Measurements from ENCODE around the gene ITGA11.
A peak's percentile ranks its signal among the peaks of the same experiment; 100 is the strongest.
"Not testable (repeated sequence)": the region's sequence is repeated elsewhere in the genome, so short reads cannot be mapped to it uniquely, and the experiment has no call there.

Gene ITGA11

GRCh38 chr15:68425428-68426060 is 6.4 kb downstream of the ITGA11 start:
- H3K27ac Mint-ChIP-seq, result no peak overlapping the region
- peaks cover 40% of the 10 kb centered on the region for H3K27me3 Mint-ChIP-seq
- no peaks in the 10 kb centered on the region for H3K9me3 Mint-ChIP-seq
- no peak overlapping the region for H3K4me3 Mint-ChIP-seq
- no peaks in the 10 kb centered on the region for H3K36me3 Mint-ChIP-seq (ENCODE audit: low read depth)
- peaks cover 10% of the 10 kb centered on the region for H3K4me1 Mint-ChIP-seq (ENCODE audit: low read depth)
- intact Hi-C loops (cut with micrococcal nuclease), result no loop called here

GRCh38 chr15:68424754-68425390 is 7.1 kb downstream of the ITGA11 start:
- no peaks in the 10 kb centered on the region for H3K9me3 Mint-ChIP-seq
- no peak overlapping the region for H3K27ac Mint-ChIP-seq
- no peak overlapping the region for H3K4me3 Mint-ChIP-seq
- intact Hi-C loops (cut with micrococcal nuclease), result no loop called here
- no peaks in the 10 kb centered on the region for H3K36me3 Mint-ChIP-seq (ENCODE audit: low read depth)
- H3K4me1 Mint-ChIP-seq (ENCODE audit: low read depth), result peaks cover 11% of the 10 kb centered on the region
- peaks cover 34% of the 10 kb centered on the region for H3K27me3 Mint-ChIP-seq

DNA sequence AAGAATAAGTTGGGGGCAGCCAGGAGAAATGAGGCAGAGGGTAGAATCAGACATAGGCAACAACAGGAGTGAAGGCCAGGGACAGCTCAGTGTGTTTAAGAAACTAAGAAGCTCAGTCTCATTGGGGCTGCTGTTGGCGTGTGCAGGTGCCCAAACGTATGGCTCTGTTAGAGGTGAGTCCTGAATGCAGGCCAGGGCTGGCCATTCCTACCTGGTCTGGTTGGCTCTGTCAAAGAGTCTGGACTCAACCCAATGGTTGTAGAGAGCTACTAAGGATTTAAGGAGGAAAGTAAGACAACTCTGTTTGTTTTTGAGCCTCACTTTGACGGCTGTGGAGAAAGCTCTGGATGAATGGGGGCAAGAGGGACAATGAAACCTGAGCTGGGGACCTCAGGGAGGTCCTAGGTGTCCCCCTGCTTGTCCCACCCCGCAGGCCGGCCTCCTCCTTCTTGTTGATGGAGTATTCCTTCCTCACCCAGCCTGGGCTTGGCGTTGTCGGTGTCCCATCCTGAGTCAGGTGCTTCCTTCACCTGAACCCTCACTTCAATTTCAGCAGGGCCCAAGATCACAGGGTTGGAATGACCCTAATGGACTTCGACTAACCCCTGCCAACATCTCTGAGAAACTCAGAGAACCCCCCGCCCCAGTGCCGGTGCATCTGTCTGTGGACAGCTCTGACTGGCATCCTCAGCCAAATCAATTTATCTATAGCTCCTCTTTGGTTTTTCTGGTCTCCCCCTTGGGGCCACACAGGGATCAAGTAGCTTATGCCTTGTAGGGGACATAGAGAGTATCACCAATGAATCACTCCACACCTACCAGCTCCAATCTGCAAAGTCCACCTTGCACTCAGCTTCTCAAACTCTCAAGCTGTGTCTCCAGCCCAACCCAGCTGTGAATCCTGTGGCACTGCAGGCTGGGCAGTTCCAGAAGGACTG is 8.3 kb downstream of the ITGA11 start:
- intact Hi-C loops (cut with micrococcal nuclease), result no loop called here
- Mint-ChIP-seq H3K4me3 (no peak overlapping the region), H3K4me1 (ENCODE audit: low read depth) (peaks cover 16% of the 10 kb centered on the region), H3K27me3 (peaks cover 22% of the 10 kb centered on the region), H3K27ac (no peak overlapping the region), H3K36me3 (ENCODE audit: low read depth) (no peaks in the 10 kb centered on the region), H3K9me3 (no peaks in the 10 kb centered on the region)

- H3K4me3 Mint-ChIP-seq; H3K36me3 Mint-ChIP-seq (ENCODE audit: low read depth); intact Hi-C loops (cut with micrococcal nuclease); H3K27ac Mint-ChIP-seq; H3K9me3 Mint-ChIP-seq: not testable (repeated sequence)
- Mint-ChIP-seq H3K4me1 (ENCODE audit: low read depth) (peaks cover 18% of the 10 kb centered on the region), H3K27me3 (peaks cover 13% of the 10 kb centered on the region)
These were observed 9.4 kb downstream of the ITGA11 start for GRCh38 chr15:68422403-68423145.

DNA sequence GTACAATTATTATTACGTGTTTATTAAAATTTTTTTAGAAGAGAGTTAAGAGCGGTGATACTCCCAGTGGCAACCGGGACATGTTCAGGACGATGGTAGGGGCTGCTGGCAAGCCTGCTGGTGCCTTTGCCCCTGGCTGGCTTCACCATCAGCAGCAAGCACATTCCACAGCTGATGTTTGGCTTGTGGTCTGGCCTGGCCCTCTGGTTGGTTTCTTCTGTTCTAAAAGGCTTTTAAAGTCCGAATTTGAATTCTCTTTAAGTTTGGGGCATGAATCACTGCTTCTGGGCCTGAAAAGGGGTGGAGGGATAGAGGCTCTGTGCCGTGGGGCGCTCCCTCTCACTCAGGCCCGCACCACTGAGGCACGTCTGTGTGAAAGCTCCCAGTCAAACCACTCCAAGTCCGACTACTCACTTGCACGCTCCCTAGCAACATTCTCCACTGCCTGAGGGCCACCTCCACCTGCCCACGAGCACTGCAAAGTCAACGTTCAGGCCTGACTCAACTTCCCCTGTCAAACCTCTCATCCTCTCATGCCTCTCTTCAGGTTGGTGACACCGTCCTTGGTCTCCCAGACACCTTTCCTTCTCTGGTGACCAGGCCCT is 10.1 kb downstream of the ITGA11 start:
- Mint-ChIP-seq H3K36me3 (ENCODE audit: low read depth) (no peaks in the 10 kb centered on the region), H3K9me3 (no peaks in the 10 kb centered on the region), H3K4me1 (ENCODE audit: low read depth) (peaks cover 18% of the 10 kb centered on the region), H3K4me3 (no peak overlapping the region), H3K27ac (no peak overlapping the region), H3K27me3 (peaks cover 10% of the 10 kb centered on the region)
- intact Hi-C loops (cut with micrococcal nuclease), result no loop called here

DNA sequence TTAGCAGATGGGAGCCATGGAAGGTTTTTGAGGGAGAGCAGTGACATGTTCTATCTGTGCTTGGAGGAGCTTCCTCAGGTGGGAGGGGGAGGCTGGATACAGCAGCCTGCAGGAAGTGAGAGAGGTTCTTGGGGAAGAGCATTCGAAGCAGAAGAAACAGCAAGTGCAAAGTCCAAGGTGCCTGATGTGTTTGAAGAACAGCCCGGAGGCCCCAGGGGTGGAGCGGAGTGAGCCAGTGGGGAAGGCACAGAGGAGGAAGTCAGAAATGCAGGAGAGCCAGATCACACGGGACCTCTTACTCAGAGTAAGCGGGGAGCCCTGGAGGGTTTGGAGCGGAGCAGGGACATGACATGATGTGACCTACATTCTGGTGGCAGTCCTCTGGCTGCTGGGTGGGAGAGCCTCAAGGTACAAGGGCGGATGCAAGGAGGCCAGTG is 10.8 kb downstream of the ITGA11 start:
- intact Hi-C loops (cut with micrococcal nuclease), result no loop called here
- H3K27ac Mint-ChIP-seq, result peak overlapping the region; percentile 7
- no peaks in the 10 kb centered on the region for H3K36me3 Mint-ChIP-seq (ENCODE audit: low read depth)
- no peaks in the 10 kb centered on the region for H3K9me3 Mint-ChIP-seq
- no peak overlapping the region for H3K4me3 Mint-ChIP-seq
- peaks cover 10% of the 10 kb centered on the region for H3K27me3 Mint-ChIP-seq
- H3K4me1 Mint-ChIP-seq (ENCODE audit: low read depth), result peaks cover 18% of the 10 kb centered on the region

GRCh38 chr15:68420186-68420684 is 11.7 kb downstream of the ITGA11 start:
- no peaks in the 10 kb centered on the region for H3K9me3 Mint-ChIP-seq
- no peaks in the 10 kb centered on the region for H3K36me3 Mint-ChIP-seq (ENCODE audit: low read depth)
- H3K4me3 Mint-ChIP-seq, result no peak overlapping the region
- peaks cover 10% of the 10 kb centered on the region for H3K27me3 Mint-ChIP-seq
- H3K4me1 Mint-ChIP-seq (ENCODE audit: low read depth), result peaks cover 18% of the 10 kb centered on the region
- H3K27ac Mint-ChIP-seq, result no peak overlapping the region
- intact Hi-C loops (cut with micrococcal nuclease), result no loop called here

GRCh38 chr15:68419301-68420175 is 12.4 kb downstream of the ITGA11 start:
- H3K27ac Mint-ChIP-seq, result no peak overlapping the region
- intact Hi-C loops (cut with micrococcal nuclease), result no loop called here
- peaks cover 10% of the 10 kb centered on the region for H3K27me3 Mint-ChIP-seq
- peaks cover 18% of the 10 kb centered on the region for H3K4me1 Mint-ChIP-seq (ENCODE audit: low read depth)
- H3K4me3 Mint-ChIP-seq, result no peak overlapping the region
- H3K9me3 Mint-ChIP-seq, result no peaks in the 10 kb centered on the region
- H3K36me3 Mint-ChIP-seq (ENCODE audit: low read depth), result no peaks in the 10 kb centered on the region

DNA sequence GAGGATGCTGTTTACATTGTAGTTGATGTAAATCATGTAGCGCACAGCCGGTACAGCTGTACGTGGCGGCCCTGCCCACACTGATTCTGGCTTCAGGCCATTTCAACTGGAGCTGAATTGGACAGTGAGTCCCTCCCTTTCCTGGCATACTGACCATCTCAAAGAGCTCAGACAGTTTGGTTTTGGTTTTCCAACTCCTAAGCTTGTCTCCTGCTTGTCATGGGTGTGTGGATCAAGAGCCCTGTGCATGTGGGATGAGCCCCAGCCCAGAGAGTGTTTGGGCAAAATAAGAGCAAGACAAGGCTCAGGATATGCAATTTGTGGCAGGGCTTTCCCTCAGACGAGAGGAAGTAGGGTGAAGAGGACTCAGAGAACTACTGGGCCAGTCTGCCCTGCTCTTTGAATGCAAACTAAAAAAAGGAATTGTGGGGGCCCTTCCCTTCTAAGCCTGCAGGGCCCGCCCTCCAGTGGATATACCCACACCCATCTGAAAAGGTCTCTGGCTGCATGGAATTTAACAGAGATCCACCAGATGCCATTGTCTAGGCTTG is 13.3 kb downstream of the ITGA11 start:
- Mint-ChIP-seq H3K36me3 (ENCODE audit: low read depth) (no peaks in the 10 kb centered on the region), H3K9me3 (no peaks in the 10 kb centered on the region), H3K4me3 (no peak overlapping the region), H3K27me3 (peaks cover 8% of the 10 kb centered on the region), H3K4me1 (ENCODE audit: low read depth) (peaks cover 18% of the 10 kb centered on the region), H3K27ac (no peak overlapping the region)
- intact Hi-C loops (cut with micrococcal nuclease), result no loop called here

DNA sequence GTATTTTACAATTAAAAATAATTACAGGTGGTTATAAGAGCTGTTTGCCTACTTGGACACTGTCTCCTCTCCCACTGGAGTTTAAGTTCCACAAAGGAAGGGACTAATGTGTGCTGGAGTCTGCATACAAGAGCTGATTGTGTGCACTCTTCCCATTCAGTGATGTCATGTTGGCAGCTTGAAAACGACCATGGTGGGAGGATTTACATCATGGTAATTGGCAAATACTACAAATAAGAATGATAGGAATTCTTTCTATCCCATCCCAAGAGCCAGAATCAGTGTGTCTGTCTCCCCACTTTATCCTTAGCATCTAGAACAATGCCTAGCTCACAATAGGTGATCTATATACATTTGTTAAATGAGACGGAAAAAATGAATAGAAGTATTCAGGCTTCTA is 14.1 kb downstream of the ITGA11 start:
- peaks cover 8% of the 10 kb centered on the region for H3K27me3 Mint-ChIP-seq
- no peak overlapping the region for H3K4me3 Mint-ChIP-seq
- H3K9me3 Mint-ChIP-seq, result no peaks in the 10 kb centered on the region
- intact Hi-C loops (cut with micrococcal nuclease), result no loop called here
- no peaks in the 10 kb centered on the region for H3K36me3 Mint-ChIP-seq (ENCODE audit: low read depth)
- H3K27ac Mint-ChIP-seq, result no peak overlapping the region
- peaks cover 18% of the 10 kb centered on the region for H3K4me1 Mint-ChIP-seq (ENCODE audit: low read depth)

DNA sequence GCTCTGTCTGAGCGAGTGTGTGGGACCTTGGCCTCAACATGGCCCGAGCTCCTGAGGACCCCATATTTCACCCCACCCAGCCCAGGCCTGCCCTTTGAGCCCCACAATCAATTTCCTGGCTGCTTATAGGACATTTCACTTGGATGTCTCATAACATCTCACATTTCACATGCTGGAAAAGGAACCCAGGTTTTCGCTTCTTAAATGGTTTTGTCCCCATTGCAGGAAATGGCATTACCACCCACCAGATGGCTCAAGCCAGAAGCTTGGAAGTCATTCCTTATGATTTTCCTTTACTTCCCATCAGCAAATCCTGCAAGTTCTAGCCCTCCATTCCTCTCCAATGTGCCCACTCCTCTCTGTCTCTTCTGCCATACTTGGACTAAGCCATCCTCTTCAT is 14.9 kb downstream of the ITGA11 start:
- Mint-ChIP-seq H3K4me3 (no peak overlapping the region), H3K27me3 (peaks cover 4% of the 10 kb centered on the region), H3K36me3 (ENCODE audit: low read depth) (no peaks in the 10 kb centered on the region), H3K9me3 (no peaks in the 10 kb centered on the region), H3K27ac (no peak overlapping the region), H3K4me1 (ENCODE audit: low read depth) (peaks cover 18% of the 10 kb centered on the region)
- intact Hi-C loops (cut with micrococcal nuclease), result no loop called here

DNA sequence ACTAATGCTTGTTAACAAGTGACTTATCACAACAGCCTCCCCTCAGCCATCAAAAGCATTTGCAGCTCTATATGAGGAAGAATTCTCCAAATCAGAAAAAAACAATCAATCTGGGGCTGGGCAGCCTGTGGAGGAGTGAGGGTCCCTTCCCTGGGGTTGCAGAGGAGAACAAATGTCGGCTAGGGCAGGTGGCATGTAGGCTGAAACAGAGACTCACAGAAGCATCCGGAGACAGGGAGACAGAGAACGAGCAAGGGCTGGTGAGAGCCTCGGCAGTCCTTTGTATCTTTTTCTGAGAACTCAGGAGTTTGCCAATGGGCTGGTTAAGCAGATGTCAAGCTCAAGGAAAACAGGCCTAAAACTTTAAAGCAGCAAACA is 15.8 kb downstream of the ITGA11 start:
- H3K4me1 Mint-ChIP-seq (ENCODE audit: low read depth), result peaks cover 14% of the 10 kb centered on the region
- intact Hi-C loops (cut with micrococcal nuclease), result no loop called here
- H3K27ac Mint-ChIP-seq, result no peak overlapping the region
- no peak overlapping the region for H3K4me3 Mint-ChIP-seq
- peaks cover 2% of the 10 kb centered on the region for H3K27me3 Mint-ChIP-seq
- H3K9me3 Mint-ChIP-seq, result no peaks in the 10 kb centered on the region
- H3K36me3 Mint-ChIP-seq (ENCODE audit: low read depth), result no peaks in the 10 kb centered on the region
